Osteocyte (in vitro differentiated cells): ENCODE measurements around the gene FNTB. TPM values are rescaled to one million over a fixed set of nuclear protein-coding genes. Genes with fewer than 3 reads are reported as not detected.
"Not testable (repeated sequence)": the region's sequence is repeated elsewhere in the genome, so short reads cannot be mapped to it uniquely, and the experiment has no call there.

Experiments
- DNase-seq: peaks from one replicate; pipeline ENCODE4 v3.0.0; 2021; ENCODE audit warnings: mixed read lengths; ENCODE audit not compliant: unreplicated experiment; ENCODE audit errors: extremely low spot score
- H3K27ac Mint-ChIP-seq: one replicate; pipeline ENCODE4 v1.8.0; 2021; ENCODE audit warnings: mild to moderate bottlenecking, mixed read lengths; ENCODE audit not compliant: unreplicated experiment
- H3K27me3 Mint-ChIP-seq: one replicate; pipeline ENCODE4 v1.8.0; 2021; ENCODE audit warnings: mixed read lengths; ENCODE audit not compliant: unreplicated experiment
- H3K36me3 Mint-ChIP-seq: one replicate; pipeline ENCODE4 v1.8.0; 2021; ENCODE audit warnings: mixed read lengths; ENCODE audit not compliant: unreplicated experiment
- H3K4me1 Mint-ChIP-seq: one replicate; pipeline ENCODE4 v1.8.0; 2021; ENCODE audit warnings: mixed read lengths; ENCODE audit not compliant: unreplicated experiment
- H3K4me3 Mint-ChIP-seq: one replicate; pipeline ENCODE4 v1.8.0; 2021; ENCODE audit warnings: mild to moderate bottlenecking, moderate library complexity, mixed read lengths; ENCODE audit not compliant: unreplicated experiment
- H3K9me3 Mint-ChIP-seq: one replicate; pipeline ENCODE4 v1.8.0; 2021; ENCODE audit warnings: mixed read lengths; ENCODE audit not compliant: unreplicated experiment
- CTCF ChIP-seq: fragments of 200-600 bp; sonication (generic); IDR thresholded peaks from 2 replicates; pipeline ENCODE4 v1.5.0; 2021; ENCODE audit warnings: antibody characterized with exemption, mild to moderate bottlenecking, moderate library complexity
- total RNA-seq: library from RNA; stranded (reverse); gene quantifications from 2 replicates; pipeline ENCODE4 v1.2.1, GENCODE V29; 2021

The FNTB gene
- total RNA-seq, 1 donor from 2014 or later = 23.2 TPM

GRCh38 chr14:65025818-65026217 lies 39.1 kb downstream of the FNTB start:
- Mint-ChIP-seq H3K4me3 (no peak overlapping the region), H3K9me3 (no peaks in the 10 kb centered on the region), H3K27ac (no peak overlapping the region), H3K4me1 (no peaks in the 10 kb centered on the region), H3K36me3 (peaks cover 19% of the 10 kb centered on the region), H3K27me3 (no peaks in the 10 kb centered on the region)
- TF ChIP-seq CTCF = no peak
- DNase-seq = no peak

DNA sequence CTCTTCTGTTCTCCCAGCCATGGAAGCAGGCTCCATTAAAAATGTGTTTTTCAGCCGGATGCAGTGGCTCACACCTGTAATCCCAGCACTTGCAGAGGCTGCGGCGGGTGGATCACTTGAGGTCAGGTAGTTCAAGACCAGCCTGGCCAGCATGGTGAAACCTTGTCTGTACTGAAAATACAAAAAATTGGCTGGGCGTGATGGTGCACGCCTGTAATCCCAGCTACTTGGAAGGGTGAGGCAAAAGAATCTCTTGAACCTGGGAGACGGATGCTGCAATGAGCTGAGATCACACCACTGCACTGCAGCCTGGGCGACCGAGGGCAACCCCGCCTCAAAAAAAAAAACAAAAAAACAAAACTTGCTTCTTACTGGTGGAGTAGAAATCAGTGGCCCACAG lies 39.8 kb downstream of the FNTB start:
- Mint-ChIP-seq H3K36me3 (peaks cover 21% of the 10 kb centered on the region), H3K27me3 (no peaks in the 10 kb centered on the region), H3K9me3 (no peaks in the 10 kb centered on the region), H3K27ac (no peak overlapping the region), H3K4me1 (no peaks in the 10 kb centered on the region), H3K4me3 (no peak overlapping the region)
- DNase-seq = no peak
- TF ChIP-seq CTCF = no peak

DNA sequence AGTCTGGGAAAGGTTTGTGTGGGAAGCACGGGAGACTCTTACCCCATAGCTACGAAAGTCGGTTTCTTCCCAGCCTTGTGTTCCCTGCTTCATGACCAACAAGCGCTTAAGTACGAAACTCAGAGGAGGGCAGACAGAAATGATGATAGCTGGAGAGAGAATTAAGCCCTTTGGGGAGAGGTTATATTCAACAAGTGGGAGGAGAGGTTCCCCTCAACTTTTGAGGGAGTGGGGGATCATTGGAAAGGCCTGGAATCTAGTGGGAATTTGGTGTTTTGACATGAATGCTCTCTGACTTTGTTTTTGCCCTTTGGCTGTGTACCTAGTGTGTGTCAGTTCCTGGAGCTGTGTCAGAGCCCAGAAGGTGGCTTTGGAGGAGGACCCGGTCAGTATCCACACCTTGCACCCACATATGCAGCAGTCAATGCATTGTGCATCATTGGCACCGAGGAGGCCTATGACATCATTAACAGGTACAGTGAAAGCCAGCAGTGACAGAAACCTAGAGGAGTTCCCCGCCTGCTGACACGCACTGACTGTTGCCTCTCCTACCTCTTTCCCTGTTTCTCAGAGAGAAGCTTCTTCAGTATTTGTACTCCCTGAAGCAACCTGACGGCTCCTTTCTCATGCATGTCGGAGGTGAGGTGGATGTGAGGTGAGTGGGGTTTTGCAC lies 40.6 kb downstream of the FNTB start:
- no peak overlapping the region for H3K4me3 Mint-ChIP-seq
- no peak overlapping the region for H3K27ac Mint-ChIP-seq
- peaks cover 23% of the 10 kb centered on the region for H3K36me3 Mint-ChIP-seq
- DNase-seq = no peak
- TF ChIP-seq CTCF = no peak
- no peaks in the 10 kb centered on the region for H3K27me3 Mint-ChIP-seq
- H3K9me3 Mint-ChIP-seq = no peaks in the 10 kb centered on the region
- H3K4me1 Mint-ChIP-seq = no peaks in the 10 kb centered on the region

GRCh38 chr14:65028937-65029336 lies 42.2 kb downstream of the FNTB start:
- H3K9me3 Mint-ChIP-seq = no peaks in the 10 kb centered on the region
- DNase-seq = no peak
- peaks cover 30% of the 10 kb centered on the region for H3K36me3 Mint-ChIP-seq
- H3K4me3 Mint-ChIP-seq = no peak overlapping the region
- H3K27ac Mint-ChIP-seq = no peak overlapping the region
- no peak for TF ChIP-seq CTCF
- H3K27me3 Mint-ChIP-seq = no peaks in the 10 kb centered on the region
- no peaks in the 10 kb centered on the region for H3K4me1 Mint-ChIP-seq

DNA sequence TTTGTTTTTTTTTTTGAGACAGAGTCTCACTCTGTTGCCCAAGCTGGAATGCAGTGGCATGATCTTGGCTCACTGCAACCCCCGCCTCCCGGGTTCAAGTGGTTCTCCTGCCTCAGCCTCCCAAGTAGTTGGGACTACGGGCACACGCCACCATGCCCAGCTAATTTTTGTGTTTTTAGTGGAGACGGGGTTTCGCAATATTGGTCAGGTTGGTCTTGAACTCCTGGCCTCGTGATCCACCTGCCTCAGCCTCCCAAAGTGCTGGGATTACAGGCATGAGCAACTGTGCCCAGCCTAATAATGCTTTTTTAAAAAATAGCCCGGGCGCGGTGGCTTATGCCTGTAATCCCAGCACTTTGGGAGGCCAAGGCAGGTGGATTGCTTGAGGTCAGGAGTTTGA lies 44.6 kb downstream of the FNTB start:
- H3K36me3 Mint-ChIP-seq = peaks cover 36% of the 10 kb centered on the region
- DNase-seq, H3K27me3 Mint-ChIP-seq, H3K27ac Mint-ChIP-seq, H3K9me3 Mint-ChIP-seq, H3K4me3 Mint-ChIP-seq: not testable (repeated sequence)
- peaks cover 15% of the 10 kb centered on the region for H3K4me1 Mint-ChIP-seq

GRCh38 chr14:65032319-65032718 lies 45.6 kb downstream of the FNTB start:
- peaks cover 32% of the 10 kb centered on the region for H3K36me3 Mint-ChIP-seq

More at GRCh38 chr14:65032319-65032718, 45.6 kb downstream of the FNTB start:
- no peak for DNase-seq
- Mint-ChIP-seq H3K9me3 (no peaks in the 10 kb centered on the region), H3K4me3 (no peak overlapping the region), H3K27me3 (no peaks in the 10 kb centered on the region), H3K4me1 (peaks cover 15% of the 10 kb centered on the region), H3K27ac (no peak overlapping the region)
- TF ChIP-seq CTCF = no peak
